ENCODE results near the gene BICD1.
"Not testable (repeated sequence)": the region's sequence is repeated elsewhere in the genome, so short reads cannot be mapped to it uniquely, and the experiment has no call there.

The BICD1 gene

DNA sequence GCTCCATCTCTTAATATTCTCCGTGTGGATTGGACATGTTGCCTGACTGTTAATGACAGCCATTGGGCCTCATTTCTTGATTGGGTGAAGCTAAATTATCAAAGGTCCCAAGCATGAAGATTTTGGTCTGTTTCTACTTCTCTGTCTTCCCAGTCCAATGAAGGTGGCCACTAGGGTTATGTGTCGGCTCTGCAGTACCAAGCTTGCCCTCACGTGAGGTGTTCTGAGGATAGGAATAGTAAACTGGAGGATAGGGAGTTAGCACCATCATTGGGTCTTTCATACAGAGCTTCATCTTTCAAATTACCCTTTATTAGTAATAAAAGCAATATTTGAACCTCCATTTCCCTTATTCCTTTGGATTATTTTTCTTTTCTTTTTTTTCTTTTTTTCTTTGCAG lies 21.9 kb upstream of the BICD1 start:
- TF ChIP-seq, protein P1, sequence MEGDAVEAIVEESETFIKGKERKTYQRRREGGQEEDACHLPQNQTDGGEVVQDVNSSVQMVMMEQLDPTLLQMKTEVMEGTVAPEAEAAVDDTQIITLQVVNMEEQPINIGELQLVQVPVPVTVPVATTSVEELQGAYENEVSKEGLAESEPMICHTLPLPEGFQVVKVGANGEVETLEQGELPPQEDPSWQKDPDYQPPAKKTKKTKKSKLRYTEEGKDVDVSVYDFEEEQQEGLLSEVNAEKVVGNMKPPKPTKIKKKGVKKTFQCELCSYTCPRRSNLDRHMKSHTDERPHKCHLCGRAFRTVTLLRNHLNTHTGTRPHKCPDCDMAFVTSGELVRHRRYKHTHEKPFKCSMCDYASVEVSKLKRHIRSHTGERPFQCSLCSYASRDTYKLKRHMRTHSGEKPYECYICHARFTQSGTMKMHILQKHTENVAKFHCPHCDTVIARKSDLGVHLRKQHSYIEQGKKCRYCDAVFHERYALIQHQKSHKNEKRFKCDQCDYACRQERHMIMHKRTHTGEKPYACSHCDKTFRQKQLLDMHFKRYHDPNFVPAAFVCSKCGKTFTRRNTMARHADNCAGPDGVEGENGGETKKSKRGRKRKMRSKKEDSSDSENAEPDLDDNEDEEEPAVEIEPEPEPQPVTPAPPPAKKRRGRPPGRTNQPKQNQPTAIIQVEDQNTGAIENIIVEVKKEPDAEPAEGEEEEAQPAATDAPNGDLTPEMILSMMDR (IDR thresholded peaks at IDR 0.05; ENCODE audit: low read length, missing control alignments): no peak
- H3K4me3 ChIP-seq (replicated peaks; ENCODE audit: low read depth, low read length): no peak overlapping the region
- no peak for DNase-seq (ENCODE audit: low read depth)

DNA sequence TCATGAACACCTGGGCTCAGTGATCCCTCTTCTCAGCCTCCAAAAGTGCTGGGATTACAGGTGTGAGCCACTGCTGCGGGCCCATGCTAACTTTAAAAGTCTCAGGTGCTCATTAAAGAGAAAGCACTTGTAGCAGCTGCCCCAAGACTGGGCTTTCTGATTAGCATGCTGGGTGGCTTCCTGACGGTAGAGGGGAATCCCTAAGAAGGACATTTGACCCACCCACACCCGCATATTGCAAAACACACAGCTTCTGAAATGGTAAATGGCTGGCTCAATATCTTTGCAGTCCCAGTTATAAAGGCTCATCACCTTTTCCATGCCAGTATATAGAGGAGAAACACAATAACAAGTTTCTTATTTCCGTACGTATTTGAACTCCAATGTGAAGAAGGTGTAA lies 19.3 kb upstream of the BICD1 start:
- no peak overlapping the region for H3K4me3 ChIP-seq (replicated peaks; ENCODE audit: low read depth, low read length)
- DNase-seq (ENCODE audit: low read depth): no peak
- TF ChIP-seq, protein P1 (IDR thresholded peaks at IDR 0.05; ENCODE audit: low read length, missing control alignments): no peak

DNA sequence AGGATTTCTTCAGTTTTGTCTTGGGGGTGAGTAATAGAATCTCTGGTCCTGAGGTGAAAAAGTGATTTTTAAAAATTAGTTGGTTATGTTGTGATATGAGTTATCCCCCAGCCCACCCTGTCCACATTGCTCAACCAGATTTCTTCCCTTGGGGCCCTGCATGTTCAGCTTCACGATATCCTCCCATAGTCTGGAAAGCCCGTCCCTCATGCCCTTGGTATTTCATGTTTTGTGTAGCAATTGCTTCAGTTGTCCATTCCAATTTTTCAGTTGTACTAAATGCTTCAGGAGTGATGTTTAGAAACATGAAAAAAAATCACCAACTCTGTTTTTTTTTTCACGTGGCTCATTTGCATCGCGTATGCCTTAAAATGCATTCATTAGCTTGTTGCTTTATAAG lies 17.5 kb upstream of the BICD1 start:
- TF ChIP-seq, protein P1 (IDR thresholded peaks at IDR 0.05; ENCODE audit: low read length, missing control alignments): no peak
- no peak overlapping the region for H3K4me3 ChIP-seq (replicated peaks; ENCODE audit: low read depth, low read length)
- DNase-seq (ENCODE audit: low read depth): no peak

DNA sequence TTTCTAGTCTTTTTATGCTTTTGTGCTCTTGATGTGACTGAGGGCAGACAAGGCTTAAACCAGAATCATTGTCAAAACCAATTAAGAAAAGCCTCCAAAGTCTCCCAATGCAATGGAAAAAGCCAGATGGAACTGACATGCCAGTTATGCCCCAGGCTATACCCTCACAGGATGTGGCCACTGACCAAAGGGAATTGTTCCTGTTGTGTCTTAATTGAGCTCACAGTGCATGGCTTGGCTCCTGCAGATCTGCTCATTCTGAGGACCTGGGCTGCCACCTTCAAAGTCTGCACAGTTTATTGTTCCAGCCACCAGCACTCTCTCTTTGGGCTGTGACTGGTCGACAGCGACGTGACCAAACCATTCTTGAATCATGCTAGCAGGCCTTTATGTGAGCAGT lies 17.1 kb upstream of the BICD1 start:
- TF ChIP-seq, protein P1 (IDR thresholded peaks at IDR 0.05; ENCODE audit: low read length, missing control alignments): no peak
- DNase-seq (ENCODE audit: low read depth): no peak
- H3K4me3 ChIP-seq (replicated peaks; ENCODE audit: low read depth, low read length): no peak overlapping the region

DNA sequence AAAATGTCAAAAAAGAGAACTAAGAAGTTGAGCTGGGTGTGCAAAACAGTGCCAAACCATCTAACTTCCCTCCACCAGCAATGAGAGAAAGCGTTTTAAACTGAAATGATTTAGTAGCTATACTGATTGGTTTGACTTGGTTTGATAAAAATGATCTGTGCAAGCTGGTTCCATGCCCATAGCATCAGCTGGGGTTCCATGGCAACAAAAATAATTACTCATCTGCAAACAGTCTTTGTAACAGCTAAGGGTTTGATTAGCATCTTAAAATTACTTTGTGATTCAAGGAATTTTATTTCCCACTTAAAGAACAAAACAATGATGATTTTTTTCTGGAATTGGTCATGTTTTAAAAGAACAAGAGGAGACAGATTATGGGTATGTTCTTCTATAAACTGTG lies 15.0 kb upstream of the BICD1 start:
- TF ChIP-seq, protein P1 (IDR thresholded peaks at IDR 0.05; ENCODE audit: low read length, missing control alignments): no peak
- no peak for DNase-seq (ENCODE audit: low read depth)
- H3K4me3 ChIP-seq (replicated peaks; ENCODE audit: low read depth, low read length): no peak overlapping the region

DNA sequence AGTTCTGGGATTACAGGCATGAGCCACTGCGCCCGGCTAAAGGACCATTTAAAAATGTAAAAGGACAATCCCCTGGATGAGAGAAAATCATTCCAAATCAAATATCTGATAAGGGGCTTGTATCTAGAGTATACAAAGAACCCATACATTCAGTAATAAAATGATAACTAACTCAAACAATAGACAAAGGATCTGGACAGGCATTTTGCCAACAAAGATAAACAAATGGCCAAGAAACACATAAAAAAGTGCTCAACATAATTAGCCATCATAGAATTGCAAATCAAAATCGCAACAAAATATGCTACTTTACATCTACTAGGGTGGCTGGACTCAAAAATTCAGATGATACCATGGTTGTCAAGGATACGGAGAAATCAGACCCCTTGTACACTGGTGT lies 8.5 kb upstream of the BICD1 start:
- DNase-seq (ENCODE audit: low read depth): no peak
- TF ChIP-seq, protein P1 (IDR thresholded peaks at IDR 0.05; ENCODE audit: low read length, missing control alignments): no peak
- H3K4me3 ChIP-seq (replicated peaks; ENCODE audit: low read depth, low read length): no peak overlapping the region

DNA sequence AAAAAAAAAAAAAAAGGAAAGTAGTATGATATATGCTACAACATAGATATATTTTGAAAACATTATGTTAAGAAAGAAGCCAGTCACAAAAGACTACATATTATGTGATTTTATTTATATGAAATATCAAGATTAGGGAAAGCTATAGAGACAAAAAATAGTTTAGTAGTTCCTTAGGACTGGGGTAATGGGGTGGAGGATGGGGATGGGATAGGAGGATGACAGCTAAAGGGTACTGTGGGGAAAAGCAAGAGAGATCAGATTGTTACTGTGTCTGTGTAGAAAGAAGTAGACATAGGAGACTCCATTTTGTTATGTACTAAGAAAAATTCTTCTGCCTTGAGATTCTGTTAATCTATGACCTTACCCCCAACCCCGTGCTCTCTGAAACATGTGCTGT lies 7.4 kb upstream of the BICD1 start:
- H3K4me3 ChIP-seq (replicated peaks; ENCODE audit: low read depth, low read length); DNase-seq (ENCODE audit: low read depth): not testable (repeated sequence)

DNA sequence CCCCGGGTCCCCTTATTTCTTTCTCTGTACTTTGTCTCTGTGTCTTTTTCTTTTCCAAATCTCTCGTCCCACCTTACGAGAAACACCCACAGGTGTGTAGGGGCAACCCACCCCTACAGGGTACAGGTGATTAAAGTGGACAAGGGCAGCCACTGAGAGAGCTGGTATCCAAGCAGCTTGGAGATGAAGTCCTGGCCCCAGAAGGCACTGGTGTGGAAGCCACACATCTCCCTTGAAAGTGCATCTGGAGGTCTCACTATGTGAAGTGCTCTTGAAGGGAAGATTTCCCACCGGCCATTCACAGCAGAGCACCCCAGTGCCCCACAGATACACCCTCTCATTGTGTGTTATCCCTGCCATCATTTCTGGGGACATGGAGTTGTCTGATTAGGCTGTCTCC lies 6.3 kb upstream of the BICD1 start:
- TF ChIP-seq, protein P1 (IDR thresholded peaks at IDR 0.05; ENCODE audit: low read length, missing control alignments): no peak
- no peak overlapping the region for H3K4me3 ChIP-seq (replicated peaks; ENCODE audit: low read depth, low read length)
- DNase-seq (ENCODE audit: low read depth): no peak

Measured in fibroblast of pulmonary artery (primary cell).